CD1c-positive myeloid dendritic cell (primary cell): Measurements from ENCODE around the gene TPCN2.

ENCODE experiments used
- DNase-seq: peaks from one replicate; pipeline ENCODE4 v3.0.0-alpha.2; 2016; ENCODE audit errors: extremely low spot score

The TPCN2 gene

DNA sequence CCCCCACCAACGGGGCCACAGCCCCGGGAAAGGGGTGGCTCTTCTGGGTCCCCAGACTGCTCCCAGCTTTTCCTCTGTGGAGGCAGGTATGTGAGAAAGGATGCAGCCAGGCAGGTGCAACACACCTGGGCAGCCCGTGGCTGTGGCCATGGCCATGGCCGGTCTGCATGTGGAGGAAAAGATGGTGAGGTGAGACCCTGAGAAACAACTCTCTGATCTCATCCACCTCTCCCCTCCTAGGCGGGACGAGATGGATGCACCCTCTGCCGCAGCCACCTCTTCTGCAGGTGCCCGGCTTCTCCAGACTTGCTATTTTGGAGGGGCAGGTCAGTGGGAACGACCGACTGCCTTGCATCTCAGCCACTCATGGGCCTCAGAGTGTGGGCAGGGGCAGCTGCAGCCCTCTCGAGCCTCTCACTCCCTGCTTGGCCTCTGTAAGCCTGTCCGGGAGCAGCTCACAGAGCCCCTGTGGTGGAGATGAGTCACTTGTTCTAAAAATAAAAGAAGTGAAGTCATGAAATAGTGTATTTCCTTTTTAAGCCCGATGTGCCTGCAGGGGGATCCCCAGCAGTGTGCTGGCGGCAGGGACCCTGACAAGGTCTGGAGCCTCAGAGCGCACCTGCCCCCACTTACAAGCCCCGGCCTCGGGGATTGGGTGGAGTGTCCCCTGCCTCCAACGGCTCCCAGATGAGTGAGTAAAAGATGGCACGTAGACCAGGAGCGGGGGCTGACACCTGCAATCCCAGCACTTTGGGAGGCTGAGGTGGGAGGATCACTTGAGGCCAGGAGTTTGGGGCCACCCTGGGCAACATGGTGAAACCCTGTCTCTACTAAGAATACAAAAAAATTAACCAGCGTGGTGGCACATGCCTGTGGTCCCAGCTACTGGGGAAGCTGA lies 117.7 kb downstream of the TPCN2 start:
- peak; percentile 79 for DNase-seq

GRCh38 chr11:69167130-69167915 lies 118.6 kb downstream of the TPCN2 start:
- DNase-seq: no peak

DNA sequence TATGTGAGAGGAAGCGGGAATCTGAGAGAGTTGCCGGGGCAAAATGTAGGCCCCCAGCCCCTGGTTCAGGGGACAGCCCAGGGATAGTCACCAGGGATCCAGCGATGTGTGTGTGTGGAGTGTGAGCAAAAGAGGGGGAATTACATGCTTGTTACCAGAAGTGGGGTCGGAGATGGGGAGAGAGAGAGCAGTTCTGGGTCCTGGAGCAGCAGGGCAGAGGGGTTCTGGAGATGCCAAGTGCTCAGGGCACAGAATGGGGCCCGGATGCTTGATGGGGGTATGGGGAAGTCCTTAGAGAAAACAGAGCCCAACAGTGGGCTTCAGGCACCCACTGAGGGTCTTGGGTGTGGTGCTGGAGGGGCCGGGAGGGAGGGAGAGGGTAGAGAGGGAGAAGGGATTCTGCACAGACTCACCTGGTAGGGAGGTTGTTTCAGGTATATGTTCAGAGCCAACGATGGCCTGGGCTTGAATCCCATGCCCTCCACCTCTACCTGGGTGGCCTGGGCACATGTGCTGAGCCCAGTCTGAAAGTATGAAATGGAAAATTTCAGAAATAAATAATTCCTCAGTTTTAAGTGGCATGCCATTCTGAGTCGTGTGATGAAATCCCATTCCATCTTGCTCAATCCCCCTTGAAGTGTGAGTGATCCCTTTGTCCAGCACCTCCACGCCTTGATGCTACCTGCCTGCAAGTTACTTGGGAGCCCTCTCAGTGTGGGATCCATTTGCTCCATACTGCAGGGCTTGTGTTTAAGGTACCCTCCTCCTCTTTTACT lies 119.4 kb downstream of the TPCN2 start:
- DNase-seq: no peak

GRCh38 chr11:69169479-69169878 lies 120.7 kb downstream of the TPCN2 start:
- no peak for DNase-seq

DNA sequence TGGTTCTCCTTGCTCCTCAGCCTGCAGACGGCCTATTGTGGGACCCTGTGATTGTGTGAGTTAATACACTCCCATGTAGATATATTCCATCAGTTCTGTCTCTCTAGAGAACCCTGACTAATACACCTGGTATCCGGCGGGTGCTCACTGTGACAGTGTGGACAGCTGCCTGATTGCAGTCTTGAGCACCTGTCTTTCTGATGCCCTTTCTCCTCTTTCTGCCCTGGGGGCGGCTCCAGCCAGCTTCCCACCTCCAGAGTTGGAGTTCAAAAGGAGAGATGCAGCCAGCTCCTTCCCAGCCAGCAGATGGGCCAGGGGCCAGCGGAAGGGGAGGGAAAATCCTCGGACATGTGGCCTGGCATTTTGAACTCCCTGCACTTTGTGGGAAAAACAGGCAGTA lies 122.0 kb downstream of the TPCN2 start:
- no peak for DNase-seq

- DNase-seq: no peak
Measured at GRCh38 chr11:69171476-69172240, 122.9 kb downstream of the TPCN2 start.

GRCh38 chr11:69172674-69173073 lies 123.9 kb downstream of the TPCN2 start:
- DNase-seq: peak; percentile 16

DNA sequence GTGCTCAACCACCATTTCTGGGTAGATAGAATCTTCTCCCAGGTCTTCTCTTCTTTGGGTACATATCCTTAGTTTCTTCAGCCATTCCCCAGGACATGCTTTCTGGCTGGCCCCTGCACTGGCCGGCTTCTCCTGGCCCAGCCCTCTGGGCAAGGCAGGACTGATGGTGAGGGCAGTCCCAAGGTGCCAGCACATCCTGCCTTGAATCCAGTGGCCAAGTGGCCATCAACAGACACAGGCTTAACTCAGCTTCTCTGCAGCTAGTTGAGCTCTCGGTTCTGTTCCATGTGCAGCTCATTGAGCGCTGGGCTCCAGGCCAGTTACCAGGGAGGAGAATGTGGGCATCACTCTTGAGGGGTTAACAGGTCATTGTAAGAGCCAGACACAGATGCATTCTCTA lies 124.6 kb downstream of the TPCN2 start:
- DNase-seq: no peak

- no peak for DNase-seq
Measured at GRCh38 chr11:69173925-69174581, 125.3 kb downstream of the TPCN2 start.

DNA sequence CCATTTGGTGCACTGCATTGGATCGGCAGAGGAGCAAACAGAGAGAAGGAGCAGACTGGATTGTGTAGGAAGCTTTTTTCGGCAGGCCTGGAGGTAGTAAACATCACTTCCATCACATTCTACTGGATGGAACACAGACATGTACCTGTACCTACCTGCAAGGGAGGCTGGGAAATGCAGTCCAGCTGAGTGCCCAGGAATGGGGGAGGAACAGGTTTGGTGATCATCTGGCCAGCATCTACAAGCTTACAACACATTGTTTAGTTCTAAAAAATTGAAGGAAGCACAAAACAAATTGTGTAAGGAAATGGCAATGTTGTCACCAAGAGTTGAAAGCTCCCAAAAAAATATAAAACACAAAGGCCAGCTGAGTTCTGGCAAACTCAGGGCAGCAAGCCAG lies 126.1 kb downstream of the TPCN2 start:
- DNase-seq: no peak

DNA sequence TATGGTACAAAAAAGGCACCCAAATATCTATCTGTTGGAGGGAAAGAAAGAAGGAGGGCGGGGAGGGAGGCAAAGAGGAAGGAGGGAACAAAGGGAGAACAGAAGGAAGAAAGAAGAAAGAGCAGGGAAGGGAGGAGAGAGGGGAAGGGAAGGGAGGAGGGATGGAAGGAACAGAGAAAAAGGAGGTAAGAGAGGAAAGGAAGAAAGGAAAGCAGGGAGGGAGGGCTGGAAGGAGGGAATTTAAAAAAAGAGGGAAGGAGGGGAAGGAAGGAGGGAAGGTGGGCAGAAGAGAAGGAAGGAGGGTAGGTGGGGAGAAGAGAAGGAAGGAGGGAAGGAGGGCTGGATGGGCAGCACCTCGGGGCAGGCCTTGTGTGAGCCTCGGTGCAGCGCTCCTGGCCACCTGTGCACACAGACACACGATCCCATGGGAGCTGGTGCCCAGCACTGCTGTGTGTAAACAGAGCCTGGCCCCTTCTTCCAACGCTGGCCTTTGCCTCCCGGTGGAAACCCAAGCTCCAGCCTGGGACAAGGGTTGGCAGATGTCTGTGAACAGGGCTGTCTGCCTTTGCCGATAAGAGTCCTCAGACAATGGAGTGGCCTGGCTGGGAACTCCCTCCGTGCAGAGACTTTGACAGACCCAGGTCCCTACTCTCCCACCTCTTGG lies 130.2 kb downstream of the TPCN2 start:
- no peak for DNase-seq

DNA sequence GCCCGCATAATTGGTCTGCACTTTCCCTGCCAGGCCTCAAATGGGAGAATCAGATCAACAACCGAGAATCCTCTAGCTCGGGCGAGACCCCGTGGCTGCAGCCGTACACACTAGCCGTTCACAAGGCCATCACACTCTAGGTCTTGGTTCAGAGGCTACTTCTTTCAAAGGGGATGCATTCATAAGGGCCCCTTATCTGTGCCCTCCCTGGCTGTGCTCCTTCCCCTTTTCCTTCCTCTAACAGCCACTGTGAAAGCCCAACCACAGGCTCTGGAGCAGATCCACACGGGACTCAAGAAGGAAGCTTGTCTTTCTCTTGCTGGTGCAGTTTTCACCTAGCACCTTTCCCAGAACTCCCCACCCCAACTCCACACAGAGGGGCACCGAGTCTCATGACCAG lies 131.5 kb downstream of the TPCN2 start:
- no peak for DNase-seq

DNA sequence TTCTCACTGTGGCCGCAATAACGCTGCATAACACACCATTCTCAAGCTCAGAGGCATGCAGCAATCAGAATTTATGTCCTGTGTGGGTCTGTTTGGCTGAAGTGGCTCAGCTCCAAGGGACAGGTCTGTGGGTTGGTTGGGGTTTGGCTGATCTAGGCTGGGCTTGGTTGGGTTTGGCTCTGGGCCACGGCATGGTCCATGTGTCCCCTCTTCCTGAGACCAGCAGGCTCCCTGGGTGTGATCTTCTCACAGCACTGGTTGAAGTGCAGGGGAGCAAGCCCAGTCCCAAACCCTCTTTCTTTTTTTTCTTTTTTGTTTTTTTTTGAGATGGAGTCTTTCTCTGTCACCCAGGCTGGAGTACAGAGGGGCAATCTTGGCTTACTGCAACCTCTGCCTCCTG lies 132.0 kb downstream of the TPCN2 start:
- no peak for DNase-seq

GRCh38 chr11:69183613-69184012 lies 134.9 kb downstream of the TPCN2 start:
- DNase-seq: no peak
